NCI-H2171 (cell line): ENCODE results near the gene ZC3HAV1.

Source experiments
- DNase-seq: peaks from one replicate; lab custom pipeline; 2025; lab: John Stamatoyannopoulos, UW

Gene ZC3HAV1

DNA sequence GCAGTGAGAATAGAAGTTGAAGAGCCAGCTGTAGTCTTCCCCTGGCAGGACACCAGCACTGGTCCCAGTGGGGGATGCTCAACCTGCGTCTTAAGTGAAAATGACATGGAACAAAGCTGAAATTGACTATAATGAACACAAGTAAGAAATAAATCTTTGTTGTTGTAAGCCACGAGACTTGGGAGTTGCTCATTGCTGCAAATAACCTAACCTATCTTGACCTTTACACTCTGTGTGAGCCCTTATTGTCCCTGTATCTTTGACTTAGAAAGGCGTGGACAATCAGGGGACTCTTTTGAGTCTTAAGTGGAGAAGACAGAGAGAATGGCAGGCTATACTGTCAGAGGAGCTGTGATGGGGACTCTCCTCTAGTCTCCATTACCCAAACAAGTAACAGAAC is 90.6 kb downstream of the ZC3HAV1 start:
- no peak for DNase-seq

DNA sequence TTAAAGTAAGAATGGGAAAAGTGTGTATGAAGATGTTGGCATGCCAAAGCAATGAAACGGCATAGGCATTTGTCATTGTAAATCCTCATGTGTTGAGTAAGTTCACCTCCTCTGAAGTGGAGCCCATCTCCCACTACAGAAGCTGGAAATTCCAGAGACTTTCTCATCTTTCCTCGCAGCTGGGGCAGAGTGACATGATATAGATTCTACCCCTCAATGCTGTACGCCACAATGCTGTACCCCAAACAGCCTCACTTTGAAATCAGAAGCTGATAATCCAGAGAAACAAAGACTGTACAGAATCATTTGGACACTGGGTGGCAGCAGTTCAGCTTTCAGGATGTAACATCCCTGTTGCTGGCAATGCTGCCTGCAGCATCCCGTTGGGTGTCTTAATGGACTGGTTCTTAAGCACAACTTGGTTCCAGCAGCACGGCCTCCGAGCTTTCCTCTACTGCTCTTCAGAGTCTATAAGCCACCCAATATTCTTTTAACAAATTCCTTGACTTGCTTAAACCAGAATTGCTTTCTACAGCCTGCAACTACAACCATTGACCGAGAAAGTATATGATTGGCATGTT is 92.5 kb downstream of the ZC3HAV1 start:
- DNase-seq: peak; percentile 25

DNA sequence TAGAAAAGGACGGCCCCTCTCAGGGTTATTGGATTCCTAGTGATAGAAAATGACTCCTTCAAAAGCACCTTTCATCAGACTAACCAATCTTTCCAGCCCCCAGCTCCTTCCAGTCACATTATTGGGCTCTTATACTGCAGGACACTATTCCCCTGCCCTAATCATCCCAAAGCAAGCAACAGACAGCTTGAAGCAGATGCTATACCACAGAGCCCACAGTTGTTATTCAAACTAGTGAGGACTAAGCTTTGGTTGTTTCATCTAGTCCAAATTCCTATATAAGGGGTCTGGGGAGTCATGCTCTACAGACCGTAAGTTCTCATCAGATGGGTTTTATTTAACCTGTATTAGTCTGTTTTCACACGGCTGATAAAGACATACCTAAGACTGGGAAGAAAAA is 98.1 kb downstream of the ZC3HAV1 start:
- DNase-seq: no peak

DNA sequence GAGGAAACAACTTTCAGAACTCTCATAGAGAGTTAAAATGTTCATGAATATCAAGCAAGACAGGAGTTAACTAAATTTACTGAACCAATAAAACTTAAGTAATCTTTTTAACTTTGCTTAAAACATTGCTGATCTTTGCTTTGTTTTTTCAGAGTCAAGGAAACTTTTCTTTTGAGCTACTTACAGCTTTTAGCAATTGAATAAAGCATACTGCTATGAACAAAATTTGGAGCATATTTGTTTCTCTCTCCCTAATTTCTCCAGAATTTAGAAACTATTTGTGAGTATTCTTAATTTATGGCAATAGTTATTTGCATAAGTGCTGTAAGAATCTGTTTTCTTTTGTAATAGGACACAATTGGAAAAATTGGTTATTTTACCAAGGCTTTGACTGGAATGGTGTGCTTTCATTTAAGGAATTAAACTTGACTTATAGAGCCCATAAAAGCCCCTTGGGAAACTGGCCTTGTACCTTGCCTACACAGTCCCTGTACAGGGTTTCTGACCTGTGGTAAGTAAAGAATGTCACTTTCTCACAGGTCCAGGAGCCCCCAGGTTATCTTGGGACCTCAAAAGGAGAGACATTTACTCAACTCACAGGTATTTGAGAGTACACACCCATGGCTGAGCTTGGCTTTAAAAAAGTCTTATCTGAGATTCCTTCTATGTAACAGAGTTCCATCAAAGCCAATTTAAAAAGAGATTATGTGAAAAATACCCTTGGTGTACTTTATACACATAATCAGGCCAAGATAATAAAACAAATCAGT is 105.0 kb downstream of the ZC3HAV1 start:
- peak; percentile 2 for DNase-seq

DNA sequence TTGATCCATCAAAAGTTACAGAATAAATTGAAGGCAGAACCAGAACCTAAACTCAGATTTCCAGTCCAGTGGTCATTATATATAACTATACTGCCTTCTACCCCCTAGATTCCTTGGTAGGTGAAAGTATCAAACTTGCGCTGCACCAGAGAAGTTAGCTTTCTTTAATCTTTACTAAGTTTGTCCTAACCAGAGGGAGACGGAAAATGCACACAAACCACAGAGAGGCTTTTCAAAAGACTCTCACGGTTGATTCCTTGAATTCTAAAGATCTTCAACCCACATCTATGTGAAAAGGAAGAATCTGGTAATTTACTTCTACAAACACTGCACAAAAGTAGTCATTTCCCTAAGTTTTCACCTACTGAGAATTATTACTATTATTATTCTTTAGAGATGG is 110.1 kb downstream of the ZC3HAV1 start:
- no peak for DNase-seq
